Caco-2 (cell line): ENCODE data around the gene ELSPBP1. TPM values are rescaled to one million over a fixed set of nuclear protein-coding genes. Genes with fewer than 3 reads are reported as not detected.

Experiments used
- BruUV-seq: library from RNA; stranded (reverse); fragments of 400-500 nt; replicated peaks from 2 replicates; lab custom pipeline; 2021; lab: Mats Ljungman, UMichigan
- CTCF ChIA-PET: fragments of 300-600 bp; sonication (Branson Sonifier 250); formaldehyde crosslinking; loops from one replicate; lab custom pipeline; 2022; ENCODE audit warnings: antibody characterized with exemption; lab: Charles Lee
- POLR2A ChIA-PET: fragments of 300-600 bp; sonication (Branson Sonifier 250); formaldehyde crosslinking; loops from one replicate; lab custom pipeline; 2022; ENCODE audit warnings: antibody characterized with exemption; lab: Charles Lee
- DNase-seq, 2 experiments: peaks; one replicate each; pipeline versions ENCODE4 v3.0.0 to v3.0.0-alpha.2; 2020 to 2022
- H3K27me3 ChIP-seq: replicated peaks from 2 replicates; pipeline ENCODE4 v1.6.0; 2011; ENCODE audit warnings: low read length; ENCODE audit not compliant: control insufficient read depth, insufficient read depth
- H3K36me3 ChIP-seq: 2 replicates; pipeline ENCODE4 v1.5.1; 2011; ENCODE audit warnings: low read length; ENCODE audit not compliant: control insufficient read depth, insufficient read depth
- H3K4me1 ChIP-seq: fragments of 250-450 bp; sonication (Bioruptor Pico); 2 replicates; pipeline ENCODE4 v1.5.1; 2020; ENCODE audit warnings: mild to moderate bottlenecking
- H3K4me3 ChIP-seq: 2 replicates; pipeline ENCODE4 v1.5.1; 2011; ENCODE audit warnings: low read depth, mild to moderate bottlenecking, control low read depth, low read length
- H3K9me3 ChIP-seq: fragments of 250-450 bp; sonication (Bioruptor Pico); 2 replicates; pipeline ENCODE4 v1.5.1; 2020; ENCODE audit warnings: mild to moderate bottlenecking, moderate library complexity
- H3K27ac Mint-ChIP-seq: one replicate; pipeline ENCODE4 v1.8.0; 2022; ENCODE audit warnings: mixed read lengths; ENCODE audit not compliant: unreplicated experiment
- H3K27me3 Mint-ChIP-seq: one replicate; pipeline ENCODE4 v1.8.0; 2022; ENCODE audit warnings: mixed read lengths; ENCODE audit not compliant: insufficient read depth, unreplicated experiment
- H3K36me3 Mint-ChIP-seq: one replicate; pipeline ENCODE4 v1.8.0; 2022; ENCODE audit warnings: mild to moderate bottlenecking, mixed read lengths; ENCODE audit not compliant: insufficient read depth, unreplicated experiment
- H3K4me1 Mint-ChIP-seq: one replicate; pipeline ENCODE4 v1.8.0; 2022; ENCODE audit warnings: low read depth, mixed read lengths; ENCODE audit not compliant: unreplicated experiment
- H3K4me3 Mint-ChIP-seq: one replicate; pipeline ENCODE4 v1.8.0; 2022; ENCODE audit warnings: mild to moderate bottlenecking, moderate library complexity, mixed read lengths; ENCODE audit not compliant: unreplicated experiment
- H3K9me3 Mint-ChIP-seq: one replicate; pipeline ENCODE4 v1.8.0; 2022; ENCODE audit warnings: mixed read lengths; ENCODE audit not compliant: unreplicated experiment
- CTCF ChIP-seq, 2 experiments: fragments of 200-600 bp in 1 of 2; IDR thresholded peaks; 1 replicate in 1 of 2; 2 replicates in 1 of 2; pipeline versions ENCODE4 v1.5.1 to v1.8.0; 2011 to 2022; ENCODE audit warnings: antibody characterized with exemption in 1 of 2, control low read depth in 1 of 2, inconsistent platforms in 1 of 2, low read depth in 1 of 2, low read length in 1 of 2, mild to moderate bottlenecking in 1 of 2, moderate library complexity in 1 of 2; ENCODE audit not compliant: insufficient read depth in 1 of 2, severe bottlenecking in 1 of 2, unreplicated experiment in 1 of 2
- intact Hi-C: fragments of 100-400 bp; cut with micrococcal nuclease; formaldehyde crosslinking; loops from one replicate; pipeline ENCODE4 v1.10.0; 2022; ENCODE audit not compliant: unreplicated experiment
- total RNA-seq: library from RNA; stranded (reverse); gene quantifications from 2 replicates; pipeline ENCODE4 v1.2.3, GENCODE V29; 2022

Gene ELSPBP1
- total RNA-seq, 1 experiment from 2014 or later, result not detected

GRCh38 chr19:48060381-48060780, 65.9 kb downstream of the ELSPBP1 start:
- Mint-ChIP-seq H3K4me3 (no peak overlapping the region), H3K27me3 (peaks cover 4% of the 10 kb centered on the region), H3K4me1 (no peaks in the 10 kb centered on the region), H3K27ac (no peak overlapping the region), H3K36me3 (no peaks in the 10 kb centered on the region), H3K9me3 (no peaks in the 10 kb centered on the region)
- Histone ChIP-seq H3K36me3 (no peaks in the 10 kb centered on the region), H3K4me3 (no peak overlapping the region), H3K4me1 (no peaks in the 10 kb centered on the region), H3K9me3 (no peaks in the 10 kb centered on the region), H3K27me3 (no peaks in the 10 kb centered on the region)
- DNase-seq, result no peak
- no peak for TF ChIP-seq CTCF (IDR thresholded peaks at IDR 0.05; ENCODE audit: insufficient read depth in 1 of 2, low read depth in 1 of 2, low read length in 1 of 2, severe bottlenecking in 1 of 2, unreplicated experiment in 1 of 2)
- ChIA-PET CTCF (no interaction called here), POLR2A (no interaction called here)
- BruUV-seq, result no TSS peak
- intact Hi-C loops, result no loop called here

- no TSS peak for BruUV-seq
- Mint-ChIP-seq H3K4me3 (no peak overlapping the region), H3K27me3 (no peaks in the 10 kb centered on the region), H3K4me1 (no peaks in the 10 kb centered on the region), H3K27ac (no peak overlapping the region), H3K36me3 (no peaks in the 10 kb centered on the region), H3K9me3 (no peaks in the 10 kb centered on the region)
- Histone ChIP-seq H3K9me3 (no peaks in the 10 kb centered on the region), H3K27me3 (no peaks in the 10 kb centered on the region), H3K4me3 (no peak overlapping the region), H3K4me1 (no peaks in the 10 kb centered on the region), H3K36me3 (no peaks in the 10 kb centered on the region)
- ChIA-PET CTCF (no interaction called here), POLR2A (no interaction called here)
- TF ChIP-seq CTCF (IDR thresholded peaks at IDR 0.05; ENCODE audit: insufficient read depth in 1 of 2, low read depth in 1 of 2, low read length in 1 of 2, severe bottlenecking in 1 of 2, unreplicated experiment in 1 of 2), result no peak
- no peak for DNase-seq
- intact Hi-C loops, result no loop called here
These were observed 67.2 kb downstream of the ELSPBP1 start for GRCh38 chr19:48061401-48062344.

- ChIA-PET POLR2A (no interaction called here), CTCF (no interaction called here)
- H3K9me3 ChIP-seq, result no peaks in the 10 kb centered on the region
- no peaks in the 10 kb centered on the region for H3K27me3 ChIP-seq
- Mint-ChIP-seq H3K36me3 (no peaks in the 10 kb centered on the region), H3K9me3 (no peaks in the 10 kb centered on the region), H3K4me3 (no peak overlapping the region), H3K27ac (no peak overlapping the region), H3K27me3 (no peaks in the 10 kb centered on the region), H3K4me1 (no peaks in the 10 kb centered on the region)
- no peak for DNase-seq
- intact Hi-C loops, result no loop called here
- no peak overlapping the region for H3K4me3 ChIP-seq
- BruUV-seq, result no TSS peak
- TF ChIP-seq CTCF (IDR thresholded peaks at IDR 0.05; ENCODE audit: insufficient read depth in 1 of 2, low read depth in 1 of 2, low read length in 1 of 2, severe bottlenecking in 1 of 2, unreplicated experiment in 1 of 2), result no peak
- H3K4me1 ChIP-seq, result no peaks in the 10 kb centered on the region
- no peaks in the 10 kb centered on the region for H3K36me3 ChIP-seq
These were observed 70.1 kb downstream of the ELSPBP1 start for GRCh38 chr19:48064509-48064908.
